Neural progenitor cell (in vitro differentiated cells): Measurements from ENCODE around the gene EIF4G3.

Source experiments
- EZH2phosphoT487 ChIP-seq: fragments of 200-600 bp; sonication (generic); IDR thresholded peaks from 2 replicates; pipeline ENCODE4 v1.6.1; 2017; ENCODE audit warnings: antibody characterized with exemption
- TF ChIP-seq, protein P1 (sequence below): fragments of 200-600 bp; sonication (generic); IDR thresholded peaks from 2 replicates; pipeline ENCODE4 v1.5.1; 2017; ENCODE audit warnings: antibody characterized with exemption, mild to moderate bottlenecking

DNA sequence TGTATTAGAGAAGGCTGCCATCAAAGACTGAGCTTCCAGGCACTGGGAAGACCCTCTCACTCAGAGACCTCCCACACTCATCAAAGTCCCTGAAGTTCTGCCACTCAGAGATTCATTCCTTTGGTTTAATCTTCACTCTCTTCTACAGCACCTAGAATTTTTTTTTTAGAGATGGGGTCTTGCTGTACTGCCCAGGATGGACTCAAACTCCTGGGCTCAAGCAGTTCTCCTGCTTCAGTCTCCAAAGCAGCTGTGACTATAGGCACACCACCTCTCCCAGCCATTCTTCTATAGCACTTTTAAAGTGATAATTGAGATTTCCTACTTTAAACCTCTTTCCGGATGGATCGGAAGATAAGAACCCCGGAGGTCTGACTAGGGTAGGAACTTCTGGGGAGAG lies 385.9 kb downstream of the EIF4G3 start:
- TF ChIP-seq, protein P1, sequence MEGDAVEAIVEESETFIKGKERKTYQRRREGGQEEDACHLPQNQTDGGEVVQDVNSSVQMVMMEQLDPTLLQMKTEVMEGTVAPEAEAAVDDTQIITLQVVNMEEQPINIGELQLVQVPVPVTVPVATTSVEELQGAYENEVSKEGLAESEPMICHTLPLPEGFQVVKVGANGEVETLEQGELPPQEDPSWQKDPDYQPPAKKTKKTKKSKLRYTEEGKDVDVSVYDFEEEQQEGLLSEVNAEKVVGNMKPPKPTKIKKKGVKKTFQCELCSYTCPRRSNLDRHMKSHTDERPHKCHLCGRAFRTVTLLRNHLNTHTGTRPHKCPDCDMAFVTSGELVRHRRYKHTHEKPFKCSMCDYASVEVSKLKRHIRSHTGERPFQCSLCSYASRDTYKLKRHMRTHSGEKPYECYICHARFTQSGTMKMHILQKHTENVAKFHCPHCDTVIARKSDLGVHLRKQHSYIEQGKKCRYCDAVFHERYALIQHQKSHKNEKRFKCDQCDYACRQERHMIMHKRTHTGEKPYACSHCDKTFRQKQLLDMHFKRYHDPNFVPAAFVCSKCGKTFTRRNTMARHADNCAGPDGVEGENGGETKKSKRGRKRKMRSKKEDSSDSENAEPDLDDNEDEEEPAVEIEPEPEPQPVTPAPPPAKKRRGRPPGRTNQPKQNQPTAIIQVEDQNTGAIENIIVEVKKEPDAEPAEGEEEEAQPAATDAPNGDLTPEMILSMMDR = no peak
- TF ChIP-seq EZH2phosphoT487 = no peak
